Activated naive CD4-positive, alpha-beta T cell treated with anti-CD3 and anti-CD28 coated beads, Interleukin-2, amount 50 U/mL, for 16 hours (primary cell): ENCODE measurements around the gene APLF.

Source experiments
- DNase-seq: peaks from one replicate; pipeline ENCODE4 v3.0.0-alpha.2; 2020

Gene APLF

GRCh38 chr2:68467077-68467960 lies at the start of gene APLF, which contains the start of gene FBXO48:
TSS of gene APLF (plus strand) at chr2:68467585. CDS start at chr2:68467732, 147 bp downstream.
TSS of gene FBXO48 (minus strand) at chr2:68467294. CDS start at chr2:68465145, 2,149 bp downstream.
- DNase-seq, result peak; percentile 98

DNA sequence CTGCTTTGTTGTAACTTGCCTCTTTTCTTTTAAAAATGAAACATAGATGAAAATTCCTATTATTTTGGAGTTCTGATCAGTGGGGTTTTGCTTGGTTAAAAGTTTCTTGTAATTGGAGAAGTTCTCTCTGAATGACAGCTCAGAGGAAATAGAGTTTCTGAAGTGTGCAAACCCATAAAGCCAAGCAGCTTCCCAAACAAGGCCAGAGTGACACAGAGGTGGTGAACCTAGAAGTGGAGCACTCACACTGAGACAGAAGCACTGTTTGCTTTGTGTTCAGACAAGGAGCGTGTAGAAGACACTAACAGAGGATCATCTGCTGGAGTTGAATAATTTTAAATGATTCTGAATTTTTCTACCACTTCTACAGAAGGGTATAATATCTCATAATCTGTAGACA lies 49.5 kb upstream of the APLF start:
- no peak for DNase-seq

DNA sequence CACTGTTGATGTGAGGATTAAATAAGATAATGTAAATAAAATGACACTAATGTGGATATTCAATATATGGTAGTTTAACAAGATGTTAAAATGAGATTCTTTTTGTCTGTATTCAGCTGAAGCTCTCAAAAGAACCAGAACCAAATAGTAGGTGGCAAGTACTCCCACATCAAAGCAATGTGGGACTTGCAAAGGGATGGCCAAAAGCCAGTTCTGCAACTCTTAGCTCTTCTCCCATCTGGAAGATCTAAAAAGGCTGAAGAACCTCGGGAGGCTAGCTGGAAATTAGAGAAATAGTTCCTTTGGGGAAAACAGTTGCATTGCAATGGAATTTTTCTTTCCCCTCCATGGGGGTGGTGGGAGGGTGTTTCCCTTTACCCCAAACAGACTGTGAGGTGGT lies 49.0 kb upstream of the APLF start:
- DNase-seq, result no peak

DNA sequence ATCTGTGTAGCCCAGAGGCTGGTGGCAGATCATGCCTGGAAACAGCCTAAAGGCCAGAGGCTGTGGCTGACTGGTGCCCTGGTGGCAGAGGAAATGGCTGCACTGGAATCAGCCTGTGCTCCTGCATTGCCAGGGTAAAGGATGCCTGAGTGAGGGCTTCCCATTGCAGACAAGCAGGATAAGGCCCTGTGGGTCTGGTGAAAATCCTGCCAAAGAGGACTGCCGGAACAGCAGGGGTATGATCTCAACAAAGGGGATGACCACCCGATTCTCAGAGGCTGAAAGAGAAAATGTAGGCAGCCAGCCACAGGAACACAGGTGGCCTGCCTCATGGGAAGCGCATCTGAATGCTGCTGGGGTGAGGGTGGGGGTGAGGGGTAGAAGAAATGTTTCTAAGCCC lies 48.5 kb upstream of the APLF start:
- DNase-seq, result no peak

GRCh38 chr2:68420254-68420910 lies 47.0 kb upstream of the APLF start:
- no peak for DNase-seq

DNA sequence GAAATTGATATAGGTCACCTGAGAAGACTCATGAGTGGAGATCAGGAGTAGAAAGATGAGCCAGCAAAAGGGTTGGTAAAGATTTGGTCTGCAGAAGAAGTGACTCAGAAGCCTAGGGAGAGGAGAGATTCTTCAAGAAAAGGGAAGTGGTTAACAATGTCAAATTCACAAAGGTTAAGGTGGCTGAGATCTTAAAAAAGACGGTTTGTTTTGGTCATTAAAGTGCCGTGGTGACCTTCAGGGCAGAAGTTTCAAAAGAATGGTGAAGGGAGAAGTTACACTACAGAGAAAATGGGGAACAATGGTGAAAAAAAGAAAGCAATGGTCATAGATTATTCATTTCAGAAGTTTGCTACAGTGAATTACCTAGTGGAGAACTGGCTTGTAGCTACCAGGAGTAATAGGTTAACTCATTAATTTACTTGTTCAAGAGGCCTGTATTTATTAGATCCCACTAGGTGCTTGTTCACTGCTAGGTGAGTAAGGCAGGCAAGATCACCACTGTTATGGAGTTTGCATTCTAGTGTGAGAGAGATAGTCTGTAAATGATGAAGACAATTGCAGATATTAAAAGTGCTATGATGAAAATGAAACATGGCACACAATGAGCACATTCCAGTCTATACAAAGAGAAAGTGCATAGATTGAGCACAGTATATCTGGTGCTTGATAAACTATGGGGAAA lies 43.3 kb upstream of the APLF start:
- no peak for DNase-seq

GRCh38 chr2:68425503-68425902 lies 41.9 kb upstream of the APLF start:
- DNase-seq, result no peak

- no peak for DNase-seq
Observed at GRCh38 chr2:68426446-68426845, 40.9 kb upstream of the APLF start.

DNA sequence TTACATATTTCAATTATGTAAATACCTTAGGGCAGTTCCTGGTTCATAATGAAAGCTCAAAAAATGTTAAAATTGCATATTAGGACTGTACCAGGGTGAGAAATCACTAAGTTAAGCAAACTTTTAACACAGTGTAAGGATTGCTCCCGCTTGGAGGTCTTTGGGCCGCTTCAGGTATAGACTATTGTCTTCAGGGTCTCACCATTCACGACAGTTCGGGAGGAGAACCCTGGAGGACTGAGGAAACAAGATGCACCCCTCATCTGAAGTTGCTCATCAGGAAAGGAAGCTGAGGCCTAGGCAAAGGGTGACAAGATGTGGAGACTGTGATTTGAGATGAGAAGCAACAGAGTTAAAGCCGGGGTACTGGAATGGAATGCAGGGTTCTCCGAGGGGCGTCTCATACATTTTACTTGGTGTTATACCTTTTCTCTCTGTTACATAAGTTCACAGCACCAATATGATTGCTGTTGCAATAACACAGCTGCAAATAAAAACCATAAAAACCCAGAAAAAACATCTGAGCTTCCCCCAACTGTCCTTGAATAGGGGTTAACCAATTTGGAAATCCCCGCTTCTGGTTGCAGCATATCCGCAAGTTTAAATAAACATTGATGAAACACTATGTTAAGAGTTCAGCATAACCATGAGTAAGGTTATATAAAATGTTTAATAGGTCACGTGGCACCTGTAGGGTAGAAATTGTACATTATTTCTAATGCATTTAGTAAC lies 40.4 kb upstream of the APLF start:
- DNase-seq, result no peak

GRCh38 chr2:68428126-68428525 lies 39.3 kb upstream of the APLF start:
- DNase-seq, result no peak

DNA sequence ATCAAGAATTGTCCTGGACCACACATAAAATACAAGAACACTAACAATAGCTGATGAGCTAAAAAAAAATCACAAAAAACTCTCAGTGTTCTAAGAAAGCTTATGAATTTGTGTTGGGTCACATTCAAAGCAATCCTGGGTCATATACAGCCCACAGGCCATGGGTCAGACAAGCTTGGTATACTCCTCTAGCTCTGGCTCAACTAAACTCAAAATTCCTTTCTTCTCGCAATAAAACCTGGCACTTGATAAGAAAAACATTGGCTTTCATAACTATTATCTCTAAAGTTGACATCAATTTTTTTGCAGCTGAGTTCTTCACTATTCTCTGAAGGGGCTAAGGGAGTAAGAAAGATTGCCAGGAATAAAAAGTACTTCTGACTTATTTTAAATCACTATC lies 38.6 kb upstream of the APLF start:
- no peak for DNase-seq

GRCh38 chr2:68429311-68429826 lies 38.0 kb upstream of the APLF start:
- DNase-seq, result no peak

DNA sequence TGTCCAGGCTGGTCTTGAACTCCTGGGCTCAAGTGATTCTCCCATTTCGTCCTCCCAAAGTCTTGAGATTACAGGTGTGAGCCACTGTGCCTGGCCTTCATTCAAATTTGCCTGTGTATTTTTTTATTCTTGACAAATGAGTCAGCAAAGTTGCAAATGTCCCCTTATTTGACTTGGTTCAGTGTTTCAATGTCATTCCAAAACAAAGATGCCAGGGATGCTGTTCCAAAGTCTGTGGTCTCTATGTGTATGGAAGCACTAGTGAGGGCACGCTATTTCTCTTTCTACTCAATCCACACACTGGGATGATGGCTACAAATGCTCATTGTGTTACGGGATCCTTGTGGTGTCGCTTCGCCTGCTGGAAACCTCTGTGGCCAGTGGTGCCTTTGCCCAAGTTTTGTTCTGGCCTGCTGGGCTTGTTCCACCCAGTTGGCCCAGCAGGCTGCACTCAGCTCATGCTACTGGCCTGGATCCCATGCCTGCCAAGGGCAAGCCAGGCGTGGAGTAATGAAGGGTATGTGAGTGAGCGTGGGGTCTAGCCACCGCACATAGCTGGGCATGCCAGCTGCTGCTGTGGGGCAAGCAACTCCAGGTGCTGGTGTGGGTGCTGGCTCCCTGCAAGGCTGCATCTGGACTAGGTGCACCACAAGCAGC lies 35.9 kb upstream of the APLF start:
- no peak for DNase-seq

GRCh38 chr2:68432696-68433658 lies 34.4 kb upstream of the APLF start:
- DNase-seq, result no peak

DNA sequence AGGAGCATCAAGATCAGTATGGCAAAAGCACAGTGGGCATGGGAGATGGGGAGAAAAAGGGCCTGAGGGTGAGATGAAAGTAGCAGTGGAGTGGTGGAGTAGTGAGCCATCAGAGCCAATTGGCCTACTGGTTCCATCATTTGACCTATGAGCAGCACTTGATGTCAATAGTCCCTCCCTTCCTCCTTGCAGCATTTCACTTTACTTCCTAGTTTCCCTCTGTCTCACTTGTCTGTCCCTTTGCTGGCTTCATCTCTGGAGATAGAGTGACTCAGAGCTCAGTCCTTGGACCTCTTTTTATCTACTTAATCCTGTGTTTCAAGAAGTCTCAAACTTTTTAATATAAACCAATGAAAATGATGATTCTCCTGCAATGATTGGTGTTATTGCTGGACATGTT lies 32.4 kb upstream of the APLF start:
- no peak for DNase-seq

GRCh38 chr2:68435615-68436014 lies 31.8 kb upstream of the APLF start:
- DNase-seq, result no peak

DNA sequence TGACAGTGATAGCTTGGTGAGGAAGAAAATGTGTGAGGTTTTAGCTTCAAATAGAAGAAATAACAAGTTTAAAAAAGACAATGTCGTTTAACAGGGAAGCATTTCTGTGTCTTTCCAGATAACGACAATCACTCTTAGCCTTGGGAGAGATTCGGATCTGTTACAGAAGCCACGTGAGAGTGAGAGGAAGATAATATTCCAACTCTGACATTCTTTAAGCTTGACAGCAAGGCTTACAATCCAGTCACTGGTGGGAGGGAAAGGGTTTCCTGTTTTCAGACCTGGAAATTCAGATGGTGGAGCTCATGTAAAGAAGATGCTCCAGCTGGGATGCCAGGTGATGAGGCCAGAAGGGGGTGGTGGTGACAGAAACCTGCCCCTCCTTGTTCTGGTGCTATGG lies 31.1 kb upstream of the APLF start:
- DNase-seq, result no peak

- DNase-seq, result no peak
Observed at GRCh38 chr2:68438455-68439303, 28.7 kb upstream of the APLF start.

- peak; percentile 80 for DNase-seq
Observed at GRCh38 chr2:68441179-68441993, 26.0 kb upstream of the APLF start.
